HG02970 (cell line): ENCODE data around the gene TGM1.

Experiments
- ATAC-seq: cut with Tn5 transposase; IDR thresholded peaks from one replicate; pipeline ENCODE4 v1.9.1; 2021; ENCODE audit warnings: mild to moderate bottlenecking, moderate library complexity, moderate number of reproducible peaks; ENCODE audit not compliant: unreplicated experiment, low FRiP score

Gene TGM1

DNA sequence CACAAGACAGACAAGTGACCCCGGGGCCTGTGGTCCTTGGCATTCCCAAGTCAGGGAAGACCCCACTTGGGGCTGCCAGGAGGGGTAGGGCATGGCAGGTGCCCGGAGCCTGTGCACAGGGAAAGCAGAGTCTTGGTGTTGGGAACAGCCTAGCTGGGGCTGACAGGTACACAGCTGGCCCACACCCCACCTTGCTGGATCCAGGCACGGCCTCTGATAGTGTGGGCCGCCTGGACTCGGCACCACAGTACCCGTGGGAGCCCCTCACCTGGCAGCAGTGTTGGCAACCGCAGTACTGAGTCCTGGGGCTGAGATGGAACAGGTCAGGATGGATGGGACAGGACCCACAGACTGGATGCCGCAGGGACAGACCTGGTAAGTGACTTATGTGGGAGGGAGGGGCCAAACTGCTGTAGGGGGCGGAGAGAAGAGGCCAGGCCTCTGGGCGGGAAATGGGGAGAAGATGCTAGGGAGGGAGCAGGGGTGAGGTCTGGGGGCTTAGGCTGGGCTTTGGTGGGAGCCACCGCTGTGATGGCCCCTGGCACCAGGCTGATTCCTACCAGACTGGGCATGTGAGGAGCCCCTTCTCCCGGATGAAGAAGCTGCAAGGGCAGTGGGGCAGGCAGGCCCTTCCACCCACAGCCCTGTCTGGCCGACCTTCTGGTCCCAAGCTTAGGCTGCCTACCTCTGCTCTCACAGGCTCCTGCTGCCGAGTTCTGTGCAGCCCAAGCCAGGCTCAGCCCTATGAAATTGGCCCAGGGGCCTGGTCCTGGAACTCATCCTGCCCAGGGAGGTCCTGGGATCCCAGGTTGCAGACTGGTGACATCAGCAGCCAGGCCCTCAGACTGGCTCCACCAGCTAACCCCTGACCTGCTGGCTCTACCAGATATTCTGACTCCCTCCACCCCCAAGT, at the start of gene TGM1:
TSS of gene TGM1 (minus strand) at position 357 of the 913 bp plus-strand sequence. CDS start 825 bp downstream, outside the sequence.
- ATAC-seq, result no peak

DNA sequence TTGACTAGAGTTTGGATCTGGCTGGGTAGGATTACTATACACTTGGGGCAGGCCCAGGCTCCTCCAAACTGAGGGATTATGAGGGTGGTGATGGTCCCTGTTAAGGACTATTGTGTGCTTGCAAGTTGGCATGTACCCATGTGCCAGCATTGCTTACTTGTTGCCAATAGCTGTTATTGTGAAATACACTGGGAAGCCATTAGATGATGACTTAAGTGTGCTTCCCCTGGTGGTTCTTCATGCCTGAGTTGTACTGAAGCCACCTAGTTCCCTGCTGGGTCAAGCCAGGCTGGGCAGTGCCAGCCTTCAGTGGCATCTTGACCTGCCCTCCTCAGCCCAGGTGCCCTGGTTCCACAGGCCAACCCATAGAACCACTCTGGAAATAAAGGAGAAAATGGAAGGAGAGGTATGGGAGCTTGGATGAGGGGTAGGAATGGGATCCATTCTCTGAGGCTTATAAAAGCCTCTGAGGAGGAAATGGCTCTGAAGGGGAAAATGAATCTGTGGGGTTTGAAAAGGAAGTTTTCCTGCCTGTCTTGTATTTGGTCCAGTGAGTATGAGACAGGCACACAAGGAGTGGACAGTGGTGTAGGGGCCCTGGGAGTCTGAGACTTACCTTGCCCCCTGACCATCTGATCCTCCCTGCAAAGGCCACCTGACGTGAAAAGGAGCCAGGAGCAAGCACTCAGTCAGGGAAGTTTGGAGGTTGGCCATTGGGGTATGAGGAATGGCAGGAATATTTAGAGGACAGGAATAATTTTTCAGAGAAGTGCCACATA, 49.0 kb upstream of the TGM1 start:
- ATAC-seq, result no peak

DNA sequence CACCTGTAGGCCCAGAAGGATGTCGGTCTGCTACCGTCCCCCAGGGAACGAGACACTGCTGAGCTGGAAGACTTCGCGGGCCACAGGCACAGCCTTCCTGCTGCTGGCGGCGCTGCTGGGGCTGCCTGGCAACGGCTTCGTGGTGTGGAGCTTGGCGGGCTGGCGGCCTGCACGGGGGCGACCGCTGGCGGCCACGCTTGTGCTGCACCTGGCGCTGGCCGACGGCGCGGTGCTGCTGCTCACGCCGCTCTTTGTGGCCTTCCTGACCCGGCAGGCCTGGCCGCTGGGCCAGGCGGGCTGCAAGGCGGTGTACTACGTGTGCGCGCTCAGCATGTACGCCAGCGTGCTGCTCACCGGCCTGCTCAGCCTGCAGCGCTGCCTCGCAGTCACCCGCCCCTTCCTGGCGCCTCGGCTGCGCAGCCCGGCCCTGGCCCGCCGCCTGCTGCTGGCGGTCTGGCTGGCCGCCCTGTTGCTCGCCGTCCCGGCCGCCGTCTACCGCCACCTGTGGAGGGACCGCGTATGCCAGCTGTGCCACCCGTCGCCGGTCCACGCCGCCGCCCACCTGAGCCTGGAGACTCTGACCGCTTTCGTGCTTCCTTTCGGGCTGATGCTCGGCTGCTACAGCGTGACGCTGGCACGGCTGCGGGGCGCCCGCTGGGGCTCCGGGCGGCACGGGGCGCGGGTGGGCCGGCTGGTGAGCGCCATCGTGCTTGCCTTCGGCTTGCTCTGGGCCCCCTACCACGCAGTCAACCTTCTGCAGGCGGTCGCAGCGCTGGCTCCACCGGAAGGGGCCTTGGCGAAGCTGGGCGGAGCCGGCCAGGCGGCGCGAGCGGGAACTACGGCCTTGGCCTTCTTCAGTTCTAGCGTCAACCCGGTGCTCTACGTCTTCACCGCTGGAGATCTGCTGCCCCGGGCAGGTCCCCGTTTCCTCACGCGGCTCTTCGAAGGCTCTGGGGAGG, 47.9 kb upstream of the TGM1 start, which contains the start of gene LTB4R:
TSS of gene LTB4R (plus strand) at position 857 of the 959 bp plus-strand sequence. CDS start 4,150 bp downstream, outside the sequence.
- no peak for ATAC-seq

DNA sequence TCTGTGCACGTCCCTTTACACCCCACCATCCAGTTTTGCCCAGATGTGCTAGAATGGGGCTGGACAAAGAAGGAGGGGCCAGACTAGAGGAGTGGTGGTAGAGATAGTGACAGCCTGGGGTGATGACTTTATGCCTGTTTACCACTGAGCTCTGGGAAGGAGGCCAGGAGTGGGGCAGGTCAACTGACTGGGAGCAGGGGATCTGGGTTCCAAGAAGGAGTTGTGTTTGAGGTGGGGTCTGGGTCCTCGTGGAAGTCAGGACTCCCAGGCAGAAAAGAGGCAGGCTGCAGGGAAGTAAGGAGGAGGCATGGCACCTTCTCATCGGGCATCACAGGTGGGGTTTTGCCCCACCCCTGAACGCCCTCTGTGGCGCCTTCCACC, 47.3 kb upstream of the TGM1 start:
- ATAC-seq, result no peak

DNA sequence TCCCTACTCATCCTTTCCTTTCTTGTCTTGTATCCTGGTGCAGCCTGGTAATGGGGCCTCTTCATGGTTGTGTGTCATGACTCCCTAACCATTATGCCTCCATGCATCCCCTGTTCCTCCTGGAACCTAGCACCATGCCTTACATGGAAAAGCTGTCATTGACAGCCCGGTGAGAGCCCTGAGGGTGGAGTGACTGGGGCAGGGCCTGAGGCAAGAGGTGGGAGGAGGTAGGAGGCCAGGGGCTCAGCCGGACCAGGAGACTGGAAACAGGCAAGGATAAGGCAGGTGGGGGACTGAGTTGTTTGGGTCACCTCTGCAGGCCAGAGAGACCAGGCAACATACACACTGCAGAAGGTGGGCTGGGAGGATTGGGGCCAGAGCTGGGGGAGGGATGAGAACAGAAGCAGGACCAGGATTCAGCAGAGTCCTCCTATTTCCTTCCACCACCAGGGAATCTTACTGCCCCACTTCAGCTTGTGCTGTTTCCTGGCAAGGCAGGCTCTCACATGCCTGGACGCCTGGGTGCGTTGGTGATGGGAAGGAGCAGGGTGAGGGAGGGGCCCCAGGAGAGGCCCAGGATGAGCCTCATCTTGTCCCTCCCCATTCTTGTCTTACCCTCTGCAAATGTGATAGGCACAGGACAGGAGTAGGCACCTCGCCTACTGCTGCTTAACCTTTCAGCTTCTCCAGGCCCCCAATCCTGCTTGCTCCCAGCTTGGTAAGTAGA, 46.7 kb upstream of the TGM1 start, which contains the start of gene LTB4R2:
TSS of gene LTB4R2 (plus strand) at position 603 of the 727 bp plus-strand sequence. CDS start 525 bp downstream, outside the sequence.
- no peak for ATAC-seq

DNA sequence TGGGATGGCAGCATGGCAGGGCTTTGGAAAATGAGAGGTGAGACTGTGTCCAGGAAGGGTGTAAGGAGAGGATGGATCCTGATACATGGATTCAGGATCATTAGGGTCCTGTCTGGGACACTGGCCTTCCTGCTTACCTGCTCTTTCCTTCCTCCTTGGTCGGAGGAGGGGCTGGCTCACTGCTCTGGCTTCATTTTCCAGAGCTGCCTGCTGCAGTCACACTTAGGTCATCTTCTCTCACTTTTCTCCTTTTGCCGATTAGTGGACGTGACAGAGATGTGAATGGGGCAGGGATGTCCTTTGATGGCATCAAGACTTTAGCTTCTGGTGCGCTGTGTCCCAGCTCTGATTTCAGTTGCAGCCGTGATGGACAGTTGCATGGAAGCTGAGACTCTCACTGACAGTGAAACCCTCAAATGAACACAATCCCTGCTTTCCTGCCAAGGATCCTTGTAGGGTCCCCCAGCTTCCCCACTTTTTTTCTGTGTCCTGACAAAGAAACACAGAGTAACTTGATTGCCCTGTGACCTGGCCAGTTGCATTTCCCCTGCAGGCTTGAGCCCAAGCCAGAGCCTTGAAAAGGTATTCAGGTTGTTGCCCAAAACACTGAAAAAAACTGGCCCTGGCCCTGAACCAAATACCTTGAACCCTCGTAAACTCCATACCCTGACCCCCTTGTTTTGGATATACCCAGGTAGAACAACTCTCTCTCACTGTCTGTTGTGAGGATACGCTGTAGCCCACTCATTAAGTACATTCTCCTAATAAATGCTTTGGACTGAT, 45.6 kb upstream of the TGM1 start:
- no peak for ATAC-seq

DNA sequence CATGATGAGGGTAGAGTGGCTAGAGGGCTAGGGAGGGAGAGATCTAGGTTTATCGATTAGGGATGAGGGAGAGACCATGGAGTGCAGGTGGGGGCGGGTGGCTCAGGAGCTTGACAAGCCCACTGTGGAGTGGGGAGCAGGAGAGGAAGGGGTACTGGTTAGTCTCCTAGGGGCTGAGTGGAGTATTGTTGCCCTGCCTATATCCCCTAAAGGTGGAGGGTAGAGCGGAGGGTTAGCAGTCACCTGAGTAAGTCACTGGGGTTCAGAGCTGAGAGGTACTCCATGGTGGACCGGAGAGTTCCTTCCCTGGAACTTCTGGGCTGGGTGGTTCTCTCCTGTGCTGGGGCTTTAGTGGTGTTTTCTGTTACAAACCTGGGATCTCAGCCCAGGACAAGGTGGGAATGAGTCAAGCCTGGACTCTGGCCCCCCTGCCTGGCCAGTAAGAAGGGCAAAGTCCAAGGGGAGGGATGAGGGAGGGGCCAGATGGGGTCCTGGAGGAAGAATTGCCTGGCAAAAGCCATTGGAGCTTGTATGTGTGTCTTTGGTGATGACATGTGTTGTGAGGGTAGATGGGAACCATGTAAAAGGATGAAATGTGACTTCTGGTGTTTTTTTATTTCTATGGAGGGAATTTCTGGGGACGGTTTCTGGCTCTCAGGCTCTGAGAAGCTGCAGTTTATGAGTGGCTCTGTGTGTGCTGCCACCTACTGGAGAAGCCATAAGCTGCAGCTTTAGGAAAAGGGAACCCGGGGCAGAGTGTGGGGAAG, 44.8 kb upstream of the TGM1 start, which contains the start of gene CIDEB:
TSS of gene CIDEB (minus strand) at position 403 of the 767 bp plus-strand sequence. CDS start at position 284, 119 bp downstream.
- ATAC-seq, result no peak

DNA sequence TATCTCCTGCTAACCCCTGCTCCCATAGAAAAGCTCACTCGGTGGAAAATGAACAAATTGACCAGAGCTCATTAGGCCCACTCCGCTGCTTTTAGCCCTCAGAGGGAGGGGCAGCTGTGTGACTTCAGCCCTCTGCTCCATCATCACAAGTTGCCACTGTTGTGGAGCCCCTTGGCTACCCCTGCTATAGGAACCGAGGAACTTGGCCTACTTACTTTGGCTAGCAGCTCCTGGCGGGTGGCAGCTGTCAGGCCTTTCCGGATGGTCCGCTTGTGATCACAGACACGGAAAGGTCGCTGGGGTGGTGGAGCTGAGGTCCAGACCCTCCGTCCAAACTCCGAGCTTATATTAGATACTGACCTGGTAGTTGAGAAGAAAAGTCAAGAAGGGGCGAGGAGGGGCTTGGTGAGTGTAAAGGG, 44.2 kb upstream of the TGM1 start:
- ATAC-seq, result no peak

DNA sequence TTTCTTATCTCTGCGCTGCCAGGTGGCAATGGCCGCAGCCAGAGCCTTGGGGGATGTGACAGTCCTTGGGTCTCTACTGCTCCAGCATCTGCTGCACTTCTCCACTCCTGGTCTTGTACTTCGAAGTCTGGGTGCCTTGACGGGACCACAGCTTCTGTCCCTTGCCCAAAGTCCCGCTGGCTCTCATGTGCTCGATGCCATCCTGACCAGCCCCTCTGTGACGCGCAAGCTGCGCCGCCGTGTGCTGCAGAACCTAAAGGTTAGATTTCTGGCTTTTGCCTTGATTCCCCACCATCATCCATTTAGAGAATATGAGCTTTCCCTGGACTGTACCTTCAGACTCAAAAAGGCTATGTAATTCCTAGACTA, 41.0 kb upstream of the TGM1 start:
- ATAC-seq, result no peak

DNA sequence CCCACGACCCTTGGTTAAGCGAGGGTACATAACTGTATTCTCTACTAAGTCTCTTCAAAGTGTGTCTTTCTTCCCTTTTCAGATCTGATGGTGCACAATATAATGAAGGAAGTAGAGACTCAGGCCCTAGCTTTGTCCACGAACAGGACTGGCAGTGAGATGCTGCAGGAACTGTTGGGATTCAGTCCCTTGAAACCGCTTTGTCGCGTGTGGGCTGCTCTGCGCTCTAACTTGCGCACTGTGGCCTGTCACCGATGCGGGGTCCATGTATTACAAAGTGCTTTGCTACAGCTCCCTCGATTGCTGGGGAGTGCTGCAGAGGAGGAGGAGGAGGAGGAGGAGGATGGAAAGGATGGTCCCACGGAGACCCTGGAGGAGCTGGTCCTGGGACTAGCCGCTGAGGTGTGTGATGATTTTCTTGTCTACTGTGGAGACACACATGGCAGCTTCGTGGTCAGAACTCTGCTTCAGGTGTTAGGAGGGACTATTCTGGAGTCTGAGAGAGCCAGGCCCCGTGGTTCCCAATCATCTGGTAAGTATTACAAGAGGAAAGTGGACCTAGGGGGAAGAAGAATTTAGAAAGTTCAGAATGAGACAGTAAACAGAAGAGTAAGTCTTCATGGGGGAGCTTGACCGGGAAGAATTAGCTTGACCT, 37.5 kb upstream of the TGM1 start:
- no peak for ATAC-seq

DNA sequence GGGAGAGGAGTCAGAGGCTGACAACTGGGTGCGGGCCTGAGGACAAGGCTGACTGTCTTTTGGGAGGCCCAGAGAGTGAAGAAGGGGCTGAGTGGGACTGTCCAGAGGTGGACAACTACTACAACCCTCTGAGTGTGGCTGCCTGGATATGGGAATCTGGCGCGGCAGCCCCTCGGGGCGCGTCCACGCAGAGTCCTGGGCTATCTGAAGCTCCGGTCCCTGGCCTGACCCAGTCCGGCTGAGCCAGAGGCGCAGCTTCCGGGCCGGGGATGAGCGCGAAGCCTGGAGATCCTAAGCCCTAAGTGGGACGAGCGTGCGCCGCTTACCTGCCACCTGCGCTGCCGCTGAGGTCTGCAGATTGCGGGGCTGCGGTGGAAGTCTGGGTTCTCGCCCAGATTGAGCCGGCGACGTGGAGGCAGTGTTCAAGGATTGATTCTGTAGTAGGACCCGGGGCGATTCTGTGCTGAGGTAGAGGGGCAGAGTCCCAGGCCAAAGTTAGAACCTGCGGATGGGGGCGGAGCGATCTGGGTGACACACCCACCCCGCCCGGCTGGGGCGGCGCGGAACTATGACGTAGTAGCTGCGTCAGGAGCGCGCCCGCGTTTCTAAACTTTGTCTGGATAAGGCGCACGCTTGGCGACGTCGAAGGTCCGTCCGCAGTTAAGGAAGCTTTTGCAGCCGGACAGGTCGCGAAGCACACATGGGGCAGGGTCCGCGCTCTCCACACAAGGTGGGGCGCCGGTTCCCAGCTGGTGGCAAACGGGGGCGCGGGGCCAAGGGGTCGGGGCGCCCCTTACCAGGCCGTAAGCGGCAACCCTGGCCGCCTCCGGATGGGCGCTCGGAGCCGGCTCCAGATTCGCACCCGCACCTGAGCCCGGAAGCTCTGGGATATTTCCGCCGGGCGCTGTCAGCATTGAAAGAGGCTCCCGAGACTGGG, 36.5 kb upstream of the TGM1 start, which contains the start of the genes DHRS1 and NOP9:
TSS of gene DHRS1 (minus strand) at position 526 of the 937 bp plus-strand sequence. CDS start 674 bp downstream, outside the sequence.
TSS of gene NOP9 (plus strand) at position 596 of the 937 bp plus-strand sequence. CDS start at position 701, 105 bp downstream.
- peak; percentile 78 for ATAC-seq

DNA sequence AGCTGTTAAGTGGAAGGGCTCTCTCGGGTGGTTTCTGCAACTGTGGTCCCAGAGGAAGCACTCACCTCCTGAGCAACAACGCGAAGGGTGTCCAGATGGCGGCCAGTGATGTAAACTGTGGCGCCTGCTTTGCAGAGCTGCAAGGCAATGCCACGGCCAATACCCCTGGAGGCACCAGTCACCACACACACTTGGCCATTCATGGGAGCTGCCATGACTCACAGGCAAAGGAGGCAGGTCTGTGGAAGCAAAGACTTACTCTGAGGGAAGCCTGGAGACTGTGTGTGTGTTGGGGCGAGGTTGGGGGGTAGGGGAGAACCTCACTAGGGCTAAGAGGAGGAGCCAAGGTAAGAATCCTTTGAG, 35.9 kb upstream of the TGM1 start:
- no peak for ATAC-seq

DNA sequence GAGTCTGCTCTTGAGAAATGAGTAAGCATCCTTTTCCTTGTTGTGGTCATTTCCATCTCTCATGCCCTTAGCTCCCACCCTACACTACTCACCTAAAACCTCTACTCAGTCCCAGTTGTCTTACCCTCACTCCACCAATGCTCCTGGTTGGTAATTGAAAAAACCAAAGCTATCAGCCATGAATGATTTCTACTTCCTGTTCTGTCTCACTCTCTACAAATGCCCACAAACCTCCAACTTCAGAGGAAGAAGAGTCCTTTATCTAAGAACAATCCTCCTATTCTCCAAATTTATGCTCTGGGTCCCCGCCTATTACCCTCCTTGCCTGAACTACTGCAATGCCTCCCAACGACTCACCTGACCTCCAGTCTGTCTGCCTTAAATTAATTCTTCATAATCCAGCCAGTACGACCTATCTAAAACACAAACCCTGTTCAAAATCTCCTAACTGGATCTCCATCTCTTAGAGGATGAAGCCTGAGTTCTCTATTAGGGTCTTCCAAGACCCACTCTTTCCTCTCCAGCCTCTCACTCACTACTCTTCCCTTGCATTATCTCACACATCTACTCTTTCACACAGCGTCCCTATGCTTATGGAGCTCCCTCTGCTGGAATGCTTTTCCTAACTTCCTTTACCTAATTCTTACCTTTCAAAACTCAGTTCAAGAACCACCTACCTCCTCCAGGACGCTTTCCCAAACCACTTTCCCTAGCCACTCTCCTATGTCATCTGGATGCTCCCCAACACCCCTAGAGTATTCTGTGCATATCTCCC, 34.4 kb upstream of the TGM1 start:
- ATAC-seq, result no peak

DNA sequence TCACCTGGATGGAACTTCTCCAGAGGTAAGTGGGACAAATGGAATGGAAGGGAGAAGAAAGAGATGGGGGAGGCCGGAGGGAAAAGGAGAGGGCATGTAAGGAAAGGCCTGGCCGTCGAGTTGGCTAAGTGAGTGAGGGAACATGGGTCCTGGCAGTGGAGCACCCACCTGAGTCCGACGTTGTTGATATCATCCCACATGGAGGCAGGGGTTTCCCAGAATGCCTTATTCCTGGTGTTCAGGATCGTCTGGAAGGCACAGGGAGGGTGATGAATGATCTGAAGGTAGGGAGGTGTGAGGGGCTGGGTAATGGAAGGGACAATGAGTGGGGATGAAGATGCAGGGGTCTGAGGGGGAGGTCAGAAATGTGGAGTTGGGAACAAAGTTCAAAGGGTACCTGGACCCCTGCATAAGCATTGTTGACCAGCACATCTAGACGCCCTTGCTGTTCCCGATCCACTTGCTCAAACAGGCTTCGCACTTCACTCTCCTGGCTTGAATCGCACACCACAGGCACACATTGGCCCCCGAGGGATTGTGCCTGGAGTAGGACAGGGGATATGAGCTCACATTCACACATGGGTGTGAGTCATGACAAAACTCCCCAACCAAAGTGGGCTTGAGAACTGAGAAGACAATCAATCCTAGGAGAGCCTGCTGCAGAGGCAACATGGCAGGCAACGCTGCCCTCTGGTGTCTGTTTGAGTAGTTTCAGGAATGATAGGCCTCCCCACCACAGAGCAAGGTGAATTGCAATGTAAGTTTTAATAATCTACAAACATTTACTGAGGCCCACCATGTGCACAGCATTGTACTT, 33.6 kb upstream of the TGM1 start:
- ATAC-seq, result no peak
